Mesenteric fat pad (tissue), 1 donor: ENCODE data around the gene SLC38A1. TPM values are rescaled to one million over a fixed set of nuclear protein-coding genes. Genes with fewer than 3 reads are reported as not detected.
"Not testable (repeated sequence)": the region's sequence is repeated elsewhere in the genome, so short reads cannot be mapped to it uniquely, and the experiment has no call there.

Experiments used
- DNase-seq: peaks from one replicate; pipeline ENCODE4 v3.0.0-alpha.2; 2020; ENCODE audit warnings: low spot score
- total RNA-seq: library from RNA; stranded (reverse); fragmentation: NEBNext Ultra II Directional; extraction: Animal tissue kit (Norgen Biotek cat#: 25700); gene quantifications from one replicate; pipeline ENCODE4 v1.2.1, GENCODE V29; 2021
- donor health status: DM: yes; HTN: yes; CAD: no.

Gene SLC38A1
- total RNA-seq, 1 donor from 2014 or later, result 15.9 TPM

GRCh38 chr12:46174061-46174662 lies 94.7 kb downstream of the SLC38A1 start:
- no peak for DNase-seq

- no peak for DNase-seq
Measured at GRCh38 chr12:46168426-46168825, 100.4 kb downstream of the SLC38A1 start.

- DNase-seq, result no peak
Measured at GRCh38 chr12:46167412-46167811, 101.4 kb downstream of the SLC38A1 start.

DNA sequence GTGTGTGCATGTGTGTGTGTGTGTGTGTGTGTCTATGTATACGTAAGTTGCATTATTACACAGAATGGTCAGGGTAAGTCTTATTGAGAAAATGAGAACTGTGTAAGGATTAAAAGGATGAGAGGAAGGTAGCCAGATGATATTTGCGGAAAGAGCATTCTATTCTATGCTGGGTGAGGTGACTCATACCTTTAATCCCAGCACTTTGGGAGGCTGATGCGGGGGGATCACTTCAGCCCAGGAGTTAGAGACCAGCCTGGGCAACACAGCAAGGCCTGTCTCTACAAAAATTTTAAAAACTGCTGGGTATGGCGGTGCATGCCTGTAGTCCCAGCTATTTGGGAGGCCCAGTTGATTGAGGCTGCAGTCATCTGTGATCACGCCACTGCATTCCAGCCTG lies 103.7 kb downstream of the SLC38A1 start:
- DNase-seq, result no peak

DNA sequence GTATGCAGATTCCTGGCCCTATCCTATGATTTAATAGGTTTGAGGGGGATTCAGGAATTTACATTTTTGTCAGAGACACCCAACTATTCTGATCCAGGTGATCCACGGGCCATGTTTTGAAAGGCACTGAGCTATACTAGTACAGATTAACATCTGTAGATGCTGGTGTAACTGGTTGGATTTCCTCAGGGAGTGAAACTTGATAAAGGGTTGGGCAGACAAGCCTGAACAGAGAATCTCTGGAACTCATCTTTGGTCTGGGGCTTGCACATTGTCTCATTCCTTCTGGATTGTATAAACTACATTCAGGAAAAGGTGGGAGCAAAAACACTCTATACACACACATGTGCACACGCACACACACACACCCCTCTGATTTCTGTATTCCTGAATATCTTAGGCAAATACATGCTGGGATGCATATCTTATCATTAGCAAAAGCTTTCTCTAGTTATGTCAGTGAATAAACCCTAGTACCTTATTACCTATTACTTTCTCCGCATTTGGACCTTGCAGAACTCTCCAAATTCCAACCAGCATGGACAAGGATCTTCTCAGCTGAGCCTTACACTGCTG lies 104.6 kb downstream of the SLC38A1 start:
- DNase-seq, result no peak

GRCh38 chr12:46162549-46163076 lies 106.2 kb downstream of the SLC38A1 start:
- not testable (repeated sequence) for DNase-seq

- no peak for DNase-seq
Measured at GRCh38 chr12:46160981-46161690, 107.7 kb downstream of the SLC38A1 start.

DNA sequence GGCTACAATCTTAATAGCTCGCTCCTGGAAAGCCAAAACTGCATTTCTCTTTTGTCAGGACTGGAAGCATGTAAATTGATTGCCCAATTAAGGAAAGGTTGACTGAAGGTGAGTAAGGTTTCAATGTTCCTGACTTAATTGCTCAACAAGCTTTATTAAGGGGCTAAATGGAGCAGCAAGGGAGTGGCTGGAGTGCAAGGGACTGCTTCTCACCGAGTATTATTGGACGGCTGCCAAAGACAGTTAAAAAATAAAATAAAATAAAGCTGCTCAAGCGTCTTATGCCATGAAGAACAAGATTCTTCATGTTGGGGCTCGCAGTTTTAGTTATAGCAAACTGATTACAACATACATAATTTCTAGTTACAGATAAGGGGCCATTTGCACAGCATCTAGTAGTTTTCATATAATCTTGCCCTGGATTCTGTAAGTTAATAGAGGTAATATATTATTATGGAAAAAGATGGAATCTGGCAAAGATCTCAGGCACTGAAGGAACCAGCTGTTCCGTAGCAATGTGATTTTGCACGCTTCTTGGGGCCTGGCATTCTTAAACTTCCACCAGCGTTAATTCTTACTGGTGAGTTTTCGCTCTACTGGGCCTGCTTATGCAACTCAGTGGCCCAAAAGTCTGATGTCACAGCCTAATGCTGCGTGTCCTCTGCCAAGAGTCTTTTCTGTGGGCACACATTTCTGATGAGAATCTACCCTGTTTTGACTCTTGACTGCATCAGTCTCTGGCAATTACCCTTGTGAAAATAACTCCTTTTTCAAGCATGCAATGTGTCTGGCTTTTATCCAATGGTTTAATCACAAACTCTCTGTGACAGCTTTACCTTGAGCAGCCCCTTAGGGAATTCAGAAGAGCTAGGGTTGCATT lies 108.5 kb downstream of the SLC38A1 start:
- DNase-seq, result no peak

DNA sequence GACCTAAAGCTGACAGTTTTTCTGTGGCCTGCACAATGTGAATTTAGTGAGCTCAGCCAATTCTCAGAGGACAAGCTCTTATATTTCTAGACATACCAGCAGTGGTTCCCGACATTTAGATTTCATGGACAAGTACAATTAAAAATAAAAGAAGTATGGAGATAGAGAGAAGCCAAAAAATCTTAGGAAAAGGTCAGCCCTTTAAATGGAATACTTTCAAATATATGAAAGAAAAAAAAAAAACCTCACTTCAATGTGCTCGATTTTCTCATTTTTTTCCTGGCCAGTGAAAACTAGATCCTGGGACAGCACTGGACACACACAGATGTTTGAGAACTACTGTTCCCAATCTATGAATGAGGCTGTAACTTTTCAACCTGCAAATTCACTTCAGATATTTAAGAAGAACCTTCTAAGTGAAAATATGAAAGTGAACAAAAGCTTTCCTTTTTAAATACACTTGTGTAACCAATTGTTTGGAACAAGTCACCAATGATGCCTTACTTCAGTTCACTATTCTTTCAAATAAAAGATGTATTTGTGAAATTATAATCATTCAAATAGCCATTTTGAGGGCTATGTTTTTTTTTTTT lies 109.4 kb downstream of the SLC38A1 start:
- no peak for DNase-seq

- no peak for DNase-seq
Measured at GRCh38 chr12:46158501-46158900, 110.3 kb downstream of the SLC38A1 start.

DNA sequence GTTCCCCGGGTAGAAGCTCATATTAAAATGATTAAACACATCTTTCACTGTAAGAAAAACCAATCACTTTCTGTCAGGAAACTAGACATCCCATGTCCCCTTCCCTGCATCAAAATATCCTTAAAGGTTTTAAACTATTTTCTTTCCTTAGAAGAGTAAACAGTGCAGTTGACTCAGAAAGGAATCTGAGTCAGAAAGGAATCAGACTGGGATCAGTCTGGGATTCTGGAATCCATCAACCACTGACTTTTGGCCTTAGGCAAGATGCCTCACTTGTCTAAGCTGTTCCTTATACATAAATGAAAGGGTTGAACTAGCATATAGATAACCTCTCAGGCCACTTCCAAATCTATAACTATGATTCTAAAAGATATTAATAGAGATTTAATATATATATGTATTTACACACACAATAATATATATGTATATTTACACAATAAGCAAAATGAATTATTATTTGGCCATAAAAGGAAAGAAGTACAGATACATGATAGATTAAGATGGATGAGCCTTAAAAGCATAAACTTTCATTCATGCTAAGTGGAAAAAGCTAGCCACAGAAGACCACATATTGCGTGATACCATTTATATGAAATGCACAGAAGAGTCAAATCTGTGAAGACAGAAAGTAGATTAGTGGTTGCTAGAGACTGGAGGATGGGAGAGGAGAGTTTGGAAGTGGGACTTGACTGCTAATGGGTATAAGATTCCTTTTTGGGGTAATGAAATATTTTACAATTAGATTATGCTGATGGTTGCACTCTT lies 114.4 kb downstream of the SLC38A1 start:
- DNase-seq, result no peak

DNA sequence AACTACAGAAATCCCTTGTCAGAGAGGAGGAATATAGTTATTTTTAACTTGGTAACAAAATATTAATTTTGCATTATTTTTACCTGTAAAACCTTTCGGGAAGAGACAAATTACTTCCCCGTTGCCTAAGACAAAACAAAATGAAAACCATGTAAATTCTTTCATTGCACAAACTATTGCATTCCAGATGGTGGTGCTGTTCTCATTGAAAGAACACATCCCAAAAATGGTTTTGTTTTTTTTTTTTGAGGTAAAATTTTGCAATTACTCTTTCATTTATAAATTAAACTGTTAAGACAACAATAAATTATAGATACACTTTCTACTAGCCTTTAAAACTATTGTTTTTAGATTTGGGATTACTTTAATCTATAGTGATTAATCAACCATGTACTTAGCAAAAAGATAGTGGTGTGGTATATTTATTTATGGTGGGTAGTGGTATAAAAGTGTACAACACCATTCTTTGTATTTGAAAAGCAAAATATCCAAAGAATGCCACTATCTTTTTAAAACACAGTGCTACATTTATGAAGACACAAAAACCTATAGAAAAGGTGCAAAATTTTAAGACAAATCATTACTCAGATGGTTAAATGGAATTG lies 115.5 kb downstream of the SLC38A1 start:
- no peak for DNase-seq

GRCh38 chr12:46152456-46152855 lies 116.4 kb downstream of the SLC38A1 start:
- no peak for DNase-seq

DNA sequence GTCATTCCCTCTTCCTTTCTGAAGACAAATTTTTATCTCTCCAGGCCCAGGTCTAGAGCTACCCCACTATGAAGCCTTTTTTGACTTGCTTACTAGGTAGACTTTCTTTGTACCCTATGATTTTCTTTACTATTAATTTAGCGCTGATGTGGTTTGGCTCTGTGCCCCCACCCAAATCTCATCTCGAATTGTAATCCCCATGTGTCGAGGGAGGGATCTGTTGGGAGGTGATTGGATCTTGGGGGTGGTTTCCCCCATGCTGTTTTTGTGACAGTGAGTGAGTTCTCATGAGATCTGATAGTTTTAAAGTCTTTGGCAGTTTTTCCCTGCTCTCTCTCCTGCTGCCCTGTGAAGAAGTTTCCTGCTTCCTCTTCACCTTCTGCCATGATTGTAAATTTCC lies 118.1 kb downstream of the SLC38A1 start:
- no peak for DNase-seq

- no peak for DNase-seq
Measured at GRCh38 chr12:46149905-46150304, 118.9 kb downstream of the SLC38A1 start.

DNA sequence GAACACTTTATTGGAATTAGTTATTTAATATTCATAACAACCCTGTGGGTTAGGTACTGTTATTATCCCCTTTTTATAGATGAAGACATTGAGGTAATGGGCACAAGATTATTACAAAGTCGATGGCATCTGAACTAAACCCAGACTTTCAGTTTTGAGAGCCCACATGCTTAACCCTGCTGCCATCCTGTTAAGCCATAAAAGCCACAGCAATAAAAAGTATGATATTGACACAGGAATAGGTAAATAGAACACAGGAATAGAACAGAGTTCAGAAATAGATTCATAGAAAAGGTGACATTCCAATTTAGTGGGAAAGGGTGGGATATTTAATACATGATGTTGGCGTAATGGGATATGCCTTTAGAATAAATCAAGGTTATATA lies 119.8 kb downstream of the SLC38A1 start:
- DNase-seq, result no peak

DNA sequence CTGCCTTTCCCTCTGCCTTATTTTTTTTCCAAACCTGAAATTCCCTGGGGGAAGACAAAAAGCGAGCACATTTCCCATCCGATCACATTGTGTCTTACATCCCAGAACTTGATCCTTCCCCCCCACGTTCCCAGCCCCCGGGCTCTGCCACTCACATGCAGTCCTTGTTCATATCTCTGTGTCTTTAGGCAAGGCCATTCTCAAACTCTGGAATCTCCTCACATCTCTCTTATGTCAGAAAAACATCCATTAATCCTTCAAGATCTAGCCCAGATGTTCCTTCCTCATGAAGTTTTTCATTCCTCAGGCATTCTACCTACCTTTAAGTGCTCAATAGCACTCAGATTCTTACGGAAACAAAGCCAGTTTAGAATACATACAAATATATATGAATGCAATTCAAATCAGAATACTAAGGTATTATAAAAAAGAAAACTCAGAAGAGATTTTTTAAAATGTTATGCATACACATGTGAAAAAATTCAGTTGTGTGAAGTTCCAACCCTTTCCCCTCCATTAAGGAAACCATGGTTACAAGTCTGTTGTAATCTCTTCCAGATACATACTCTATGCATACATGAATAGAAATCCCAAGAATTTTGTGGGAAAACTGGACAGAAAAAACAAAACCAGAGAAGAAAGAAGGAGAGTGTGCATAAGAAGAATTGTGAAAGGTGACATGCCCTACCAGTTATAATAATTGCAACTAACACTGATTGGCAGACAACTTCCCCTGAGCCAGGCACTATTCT lies 120.3 kb downstream of the SLC38A1 start:
- no peak for DNase-seq

DNA sequence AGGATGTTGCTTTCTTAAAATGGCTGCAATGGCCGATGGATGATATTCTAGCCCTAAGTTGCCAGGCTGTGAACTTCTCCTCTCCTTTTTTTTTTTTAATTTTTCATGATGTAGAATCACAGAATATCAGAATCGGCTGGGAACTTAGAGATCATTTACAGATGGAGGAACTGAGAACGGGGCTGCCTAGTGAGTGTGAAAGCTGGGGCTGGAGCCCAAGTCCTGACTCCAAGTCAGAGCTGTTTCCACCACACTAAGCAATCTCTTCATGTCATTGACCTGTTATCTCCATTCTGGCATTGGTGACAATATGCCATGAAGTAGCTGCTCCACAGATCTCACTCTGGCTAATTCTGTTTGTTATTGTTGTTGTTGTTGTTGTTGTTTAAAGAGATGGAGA lies 121.7 kb downstream of the SLC38A1 start:
- DNase-seq, result no peak

GRCh38 chr12:46145881-46146280 lies 123.0 kb downstream of the SLC38A1 start:
- DNase-seq, result no peak
